Neural cell (in vitro differentiated cells): ENCODE results near the gene UTP15.

ENCODE experiments used
- CTCF ChIP-seq: fragments of 450-650 bp; IDR thresholded peaks from 2 replicates; pipeline ENCODE4 v1.5.1; 2014; ENCODE audit warnings: antibody characterized with exemption, mild to moderate bottlenecking, moderate library complexity; ENCODE audit not compliant: poor library complexity, severe bottlenecking
- EP300 ChIP-seq: fragments of 450-650 bp; conservative IDR thresholded peaks from 2 replicates; pipeline ENCODE4 v1.6.1; 2014; ENCODE audit warnings: antibody characterized with exemption, mild to moderate bottlenecking, moderate library complexity; ENCODE audit not compliant: poor library complexity, severe bottlenecking
- EZH2 ChIP-seq: fragments of 200-600, 300-800 bp; shearing (Covaris generic), sonication (generic); IDR thresholded peaks from 2 replicates; pipeline ENCODE4 v1.6.1; 2014; ENCODE audit warnings: antibody characterized with exemption, low read length, borderline replicate concordance, mild to moderate bottlenecking; ENCODE audit not compliant: insufficient read depth, poor library complexity, severe bottlenecking
- MXI1 ChIP-seq: fragments of 450-650 bp; conservative IDR thresholded peaks from 2 replicates; pipeline ENCODE4 v1.6.1; 2014; ENCODE audit warnings: antibody characterized with exemption, mild to moderate bottlenecking; ENCODE audit not compliant: poor library complexity, severe bottlenecking
- POLR2AphosphoS5 ChIP-seq: IDR thresholded peaks from 2 replicates; pipeline ENCODE4 v1.6.1; 2012
- RAD21 ChIP-seq: fragments of 450-650 bp; conservative IDR thresholded peaks from 2 replicates; pipeline ENCODE4 v1.6.1; 2014; ENCODE audit warnings: antibody characterized with exemption, mild to moderate bottlenecking, moderate library complexity
- REST ChIP-seq: IDR thresholded peaks from 2 replicates; pipeline ENCODE4 v1.6.1; 2012; ENCODE audit warnings: borderline replicate concordance
- SMC3 ChIP-seq: fragments of 450-650 bp; conservative IDR thresholded peaks from 2 replicates; pipeline ENCODE4 v1.6.1; 2014; ENCODE audit warnings: antibody characterized with exemption, mild to moderate bottlenecking, moderate library complexity; ENCODE audit not compliant: poor library complexity
- TAF1 ChIP-seq: IDR thresholded peaks from 2 replicates; pipeline ENCODE4 v1.6.1; 2012; ENCODE audit warnings: low read depth

GRCh38 chr5:73626814-73627313 lies 61.3 kb downstream of the UTP15 start:
- TF ChIP-seq SMC3 (no peak), EP300 (no peak), CTCF (no peak), EZH2 (no peak), TAF1 (no peak), POLR2AphosphoS5 (no peak), REST (no peak), RAD21 (no peak), MXI1 (no peak)
